GM12878 (cell line): ENCODE data around the gene CHTOP. TPM values are rescaled to one million over a fixed set of nuclear protein-coding genes. Genes with fewer than 3 reads are reported as not detected.

ENCODE experiments used
- ATAC-seq: fragments of 200-7000 bp; cut with Tn5 transposase; 3 replicates; pipeline ENCODE4 v1.9.1; 2020; ENCODE audit warnings: mild to moderate bottlenecking, moderate library complexity
- BruUV-seq: library from RNA; stranded (reverse); fragments of 400-500 nt; replicated peaks from 2 replicates; lab custom pipeline; 2021; lab: Mats Ljungman, UMichigan
- CTCF ChIA-PET: fragments of 300-600 bp; sonication (Branson Sonifier 250); formaldehyde crosslinking; extraction: SDS; loops from one replicate; lab custom pipeline; 2021; ENCODE audit warnings: inconsistent platforms; lab: Yijun Ruan, JAX
- POLR2A ChIA-PET: fragments of 350-600 bp; formaldehyde crosslinking; extraction: SDS; loops from one replicate; lab custom pipeline; 2021; ENCODE audit warnings: inconsistent platforms; lab: Charles Lee
- RAD21 ChIA-PET: fragments of 300-600 bp; sonication (Branson Sonifier 250); formaldehyde crosslinking; loops from one replicate; lab custom pipeline; 2023; ENCODE audit warnings: antibody characterized with exemption; ENCODE audit not compliant: unreplicated experiment; lab: Charles Lee
- SMC1A ChIA-PET: fragments of 300-600 bp; sonication (Branson Sonifier 250); formaldehyde crosslinking; loops from one replicate; lab custom pipeline; 2023; ENCODE audit not compliant: unreplicated experiment, uncharacterized antibody; lab: Charles Lee
- DNase-seq: peaks from one replicate; pipeline ENCODE4 v3.0.0-alpha.2; 2011; ENCODE audit warnings: low read depth, low spot score
- FAIRE-seq: peaks from 3 replicates; lab custom pipeline; 2011; peaks lifted over from hg19 to GRCh38; lab: Jason Lieb, UNC
- H2AFZ ChIP-seq: 2 replicates; pipeline ENCODE4 v1.6.0; 2011; ENCODE audit warnings: low read depth, low read length, control low read depth; ENCODE audit not compliant: control insufficient read depth
- H3K27ac ChIP-seq: 2 replicates; pipeline ENCODE4 v1.5.1; 2011; ENCODE audit warnings: control low read depth; ENCODE audit not compliant: control insufficient read depth, insufficient read depth
- H3K27me3 ChIP-seq, 2 experiments: replicated peaks in 1 of 2; 2 replicates each; pipeline versions ENCODE4 v1.6.0 to v1.6.1; 2011; ENCODE audit warnings: low read length in 1 of 2; ENCODE audit not compliant: control insufficient read depth in 2 of 2, insufficient read depth in 2 of 2
- H3K36me3 ChIP-seq, 2 experiments: 2 replicates each; pipeline ENCODE4 v1.5.1; 2011; ENCODE audit warnings: low read length in 1 of 2; ENCODE audit not compliant: control insufficient read depth in 2 of 2, insufficient read depth in 2 of 2
- H3K4me1 ChIP-seq: 2 replicates; pipeline ENCODE4 v1.6.1; 2011; ENCODE audit warnings: mild to moderate bottlenecking, low read length, moderate library complexity, mixed read lengths; ENCODE audit not compliant: control insufficient read depth, insufficient read depth
- H3K4me2 ChIP-seq: 2 replicates; pipeline ENCODE4 v1.6.0; 2011; ENCODE audit warnings: control low read depth; ENCODE audit not compliant: control insufficient read depth, insufficient read depth
- H3K4me3 ChIP-seq: fragments of 200-600 bp; sonication (generic); 2 replicates; pipeline ENCODE4 v1.5.1; 2016
- H3K79me2 ChIP-seq: 2 replicates; pipeline ENCODE4 v1.6.0; 2011; ENCODE audit warnings: low read length; ENCODE audit not compliant: control insufficient read depth, insufficient read depth
- H3K9ac ChIP-seq: 2 replicates; pipeline ENCODE4 v1.8.0; 2011; ENCODE audit warnings: low read length, control low read depth, mixed read lengths; ENCODE audit not compliant: control insufficient read depth, insufficient read depth
- H3K9me3 ChIP-seq: replicated peaks from 3 replicates; pipeline ENCODE4 v1.5.1; 2011; ENCODE audit warnings: mild to moderate bottlenecking, low read length; ENCODE audit not compliant: control insufficient read depth, insufficient read depth
- H4K20me1 ChIP-seq: 2 replicates; pipeline ENCODE4 v1.6.0; 2011; ENCODE audit not compliant: control insufficient read depth, insufficient read depth
- DPF2 ChIP-seq: fragments of 450-650 bp; IDR thresholded peaks from 2 replicates; pipeline ENCODE4 v1.6.1; 2017; ENCODE audit warnings: mild to moderate bottlenecking
- GABPA ChIP-seq: IDR thresholded peaks from 2 replicates; pipeline ENCODE4 v1.6.1; 2014; ENCODE audit warnings: antibody characterized with exemption, low read depth, mild to moderate bottlenecking, inconsistent platforms
- HCFC1 ChIP-seq: fragments of 150-350 bp; IDR thresholded peaks from 2 replicates; pipeline ENCODE4 v1.6.1; 2014; ENCODE audit warnings: low read length
- NFYA ChIP-seq: IDR thresholded peaks from 2 replicates; pipeline ENCODE4 v1.6.1; 2011; ENCODE audit warnings: low read depth, mild to moderate bottlenecking, low read length, improper control_type of control experiment, borderline replicate concordance
- TARDBP ChIP-seq: IDR thresholded peaks from 2 replicates; pipeline ENCODE4 v1.6.1; 2016; ENCODE audit warnings: borderline replicate concordance
- WGBS: methylation state at CpG from one replicate; pipeline ENCODE4 v1.1.6; 2016; ENCODE audit warnings: low lambda C conversion rate; ENCODE audit not compliant: insufficient replicate concordance, insufficient coverage; ENCODE audit errors: missing lambda C conversion rate; 5-methylcytosine and 5-hydroxymethylcytosine counted together
- in situ Hi-C: fragments of 300-500 bp; cut with MboI; formaldehyde crosslinking; loops from 9 replicates; pipeline ENCODE4 v1.14.3; 2018; ENCODE audit warnings: mixed read lengths
- intact Hi-C: fragments of 100-400 bp; cut with micrococcal nuclease; formaldehyde crosslinking; loops from one replicate; pipeline ENCODE4 v1.14.2; 2022; ENCODE audit not compliant: unreplicated experiment
- polyA plus RNA-seq, 11 experiments: library from polyadenylated mRNA; depleted of rRNA in 4 of 11; unstranded in 6 of 11; stranded (reverse) in 5 of 11; fragments of >200 nt; fragmentation: Nextera tagmentation in 4 of 11; fragmentation: Illumina TruSeq in 1 of 11; extraction: Ambion mirVana in 4 of 11; extraction: Trizol in 1 of 11; gene quantifications; 1 replicate in 1 of 11; 2 replicates in 10 of 11; pipeline versions ENCODE4 v1.2.1 to v1.2.3, GENCODE V29; 2011 to 2016; ENCODE audit warnings: inconsistent platforms in 2 of 11, missing spikeins in 2 of 11, low read depth in 1 of 11
- total RNA-seq, 4 experiments: library from RNA; depleted of rRNA in 3 of 4; stranded (reverse); fragments of >200 nt in 3 of 4; fragmentation: Illumina TruSeq in 1 of 4; extraction: Trizol in 1 of 4; gene quantifications; 2 replicates each; pipeline versions ENCODE4 v1.2.1 to v1.2.3, GENCODE V29; 2013 to 2021
- TF ChIP-seq, protein P1 (sequence below): fragments of 150-350 bp; IDR thresholded peaks from 2 replicates; pipeline ENCODE4 v1.6.1; 2016; ENCODE audit warnings: low read depth, low read length

Gene CHTOP
- total and polyA plus RNA-seq, 10 of the 15 experiments (the other 5 are each of a cell fraction or from before 2014, with no cell fraction given) = 8.4 to 93.8 (median 52.3) TPM

DNA sequence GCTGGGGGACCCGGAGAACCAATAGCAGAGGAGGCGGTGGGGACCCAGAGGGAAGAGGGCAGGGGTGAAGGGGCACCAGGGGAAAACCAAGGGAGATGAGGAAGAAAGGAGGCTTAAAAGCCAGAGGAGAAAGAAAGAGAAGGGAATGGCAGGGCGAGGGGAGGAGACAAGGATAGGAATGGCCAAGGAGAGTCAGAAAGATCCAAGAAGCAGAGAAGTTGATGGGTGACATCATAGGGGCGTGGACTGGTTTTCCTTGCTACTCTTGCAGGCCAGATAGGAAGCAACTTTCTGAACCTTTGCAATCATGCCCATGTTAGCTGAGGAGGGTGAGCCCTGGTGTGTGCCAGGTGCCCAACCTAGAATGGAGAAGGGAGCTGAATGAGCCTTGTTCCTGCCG is 50.0 kb downstream of the CHTOP start:
- 36% methylated on average over 4 of the region's 5 CpGs for WGBS
- H3K4me1 ChIP-seq = peaks cover 7% of the 10 kb centered on the region
- H2AFZ ChIP-seq = no peak overlapping the region
- no peak overlapping the region for H3K4me2 ChIP-seq
- H3K79me2 ChIP-seq = no peaks in the 10 kb centered on the region
- no peaks in the 10 kb centered on the region for H3K36me3 ChIP-seq
- no peaks in the 10 kb centered on the region; the same call in 2 of the 3 replicates for H3K9me3 ChIP-seq
- ATAC-seq = no peak
- no peak for TF ChIP-seq HCFC1
- TF ChIP-seq, protein P1, sequence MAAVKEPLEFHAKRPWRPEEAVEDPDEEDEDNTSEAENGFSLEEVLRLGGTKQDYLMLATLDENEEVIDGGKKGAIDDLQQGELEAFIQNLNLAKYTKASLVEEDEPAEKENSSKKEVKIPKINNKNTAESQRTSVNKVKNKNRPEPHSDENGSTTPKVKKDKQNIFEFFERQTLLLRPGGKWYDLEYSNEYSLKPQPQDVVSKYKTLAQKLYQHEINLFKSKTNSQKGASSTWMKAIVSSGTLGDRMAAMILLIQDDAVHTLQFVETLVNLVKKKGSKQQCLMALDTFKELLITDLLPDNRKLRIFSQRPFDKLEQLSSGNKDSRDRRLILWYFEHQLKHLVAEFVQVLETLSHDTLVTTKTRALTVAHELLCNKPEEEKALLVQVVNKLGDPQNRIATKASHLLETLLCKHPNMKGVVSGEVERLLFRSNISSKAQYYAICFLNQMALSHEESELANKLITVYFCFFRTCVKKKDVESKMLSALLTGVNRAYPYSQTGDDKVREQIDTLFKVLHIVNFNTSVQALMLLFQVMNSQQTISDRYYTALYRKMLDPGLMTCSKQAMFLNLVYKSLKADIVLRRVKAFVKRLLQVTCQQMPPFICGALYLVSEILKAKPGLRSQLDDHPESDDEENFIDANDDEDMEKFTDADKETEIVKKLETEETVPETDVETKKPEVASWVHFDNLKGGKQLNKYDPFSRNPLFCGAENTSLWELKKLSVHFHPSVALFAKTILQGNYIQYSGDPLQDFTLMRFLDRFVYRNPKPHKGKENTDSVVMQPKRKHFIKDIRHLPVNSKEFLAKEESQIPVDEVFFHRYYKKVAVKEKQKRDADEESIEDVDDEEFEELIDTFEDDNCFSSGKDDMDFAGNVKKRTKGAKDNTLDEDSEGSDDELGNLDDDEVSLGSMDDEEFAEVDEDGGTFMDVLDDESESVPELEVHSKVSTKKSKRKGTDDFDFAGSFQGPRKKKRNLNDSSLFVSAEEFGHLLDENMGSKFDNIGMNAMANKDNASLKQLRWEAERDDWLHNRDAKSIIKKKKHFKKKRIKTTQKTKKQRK = no peak
- no peak for TF ChIP-seq NFYA
- no peak for TF ChIP-seq GABPA
- no peak for TF ChIP-seq TARDBP
- TF ChIP-seq DPF2 = no peak
- DNase-seq = no peak
- H3K27me3 ChIP-seq = peaks cover 5 to 16% of the 10 kb centered on the region in 2 experiments
- FAIRE-seq = no peak
- H3K4me3 ChIP-seq = no peak overlapping the region
- intact Hi-C loops (no loop called here), in situ Hi-C loops (no loop called here)
- ChIA-PET SMC1A (interaction anchor here (0.6 to 1.3 kb wide), 2 partner anchors 9 to 302 kb away, joined by 3 read pairs; partner anchors contain the start of gene RAB13), RAD21 (no interaction called here), POLR2A (no interaction called here), CTCF (interaction anchor here (0.6 kb wide), 1 partner anchor 595 kb away, joined by 3 read pairs; no protein-coding TSS in a partner anchor)
- H4K20me1 ChIP-seq = no peaks in the 10 kb centered on the region; the same call in 1 of the 2 replicates
- no TSS peak for BruUV-seq
- no peak overlapping the region for H3K27ac ChIP-seq
- H3K9ac ChIP-seq = no peak overlapping the region
